ENCODE measurements around the gene NPM1. TPM values are rescaled to one million over a fixed set of nuclear protein-coding genes. Genes with fewer than 3 reads are reported as not detected.
"Not testable (repeated sequence)": the region's sequence is repeated elsewhere in the genome, so short reads cannot be mapped to it uniquely, and the experiment has no call there.

Gene NPM1
- total RNA-seq, 1 experiment from 2014 or later, result 2,112 TPM

DNA sequence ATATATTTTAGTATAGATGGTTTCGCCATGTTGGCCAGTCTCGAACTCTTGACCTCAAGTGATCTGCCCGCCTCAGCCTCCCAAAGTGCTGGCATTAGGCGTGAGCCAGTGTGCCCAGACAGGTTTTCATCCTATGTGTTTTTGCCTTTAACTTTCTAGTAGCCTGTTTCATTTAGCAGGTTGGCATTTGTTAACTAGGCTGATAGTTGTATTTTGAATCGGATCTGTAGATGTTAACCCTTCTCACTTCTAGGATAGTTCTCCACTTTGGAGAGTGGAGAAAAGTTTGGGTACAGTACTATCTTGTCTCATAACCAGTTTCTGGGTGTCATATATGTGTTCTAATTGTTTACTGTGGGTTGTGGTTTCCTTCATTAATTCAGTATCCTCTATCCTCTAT is 24.5 kb downstream of the NPM1 start:
- no peaks in the 10 kb centered on the region for H3K4me1 ChIP-seq
- ChIA-PET CTCF (interaction anchor here (0.7 kb wide), 1 partner anchor 25 kb away, joined by 3 read pairs; no protein-coding TSS in a partner anchor), POLR2A (no interaction called here)
- intact Hi-C loops (cut with micrococcal nuclease; ENCODE audit: unreplicated experiment), result loop anchor here (10.0 kb wide), 1 partner anchor 633 kb away; no protein-coding TSS in a partner anchor
- no peak for DNase-seq
- H3K9me3 ChIP-seq, result no peaks in the 10 kb centered on the region
- Mint-ChIP-seq H3K4me3 (ENCODE audit: unreplicated experiment) (no peak overlapping the region), H3K4me1 (ENCODE audit: low read depth, unreplicated experiment) (peaks cover 15% of the 10 kb centered on the region), H3K36me3 (ENCODE audit: insufficient read depth, unreplicated experiment) (peaks cover 100% of the 10 kb centered on the region), H3K27me3 (ENCODE audit: insufficient read depth, unreplicated experiment) (no peaks in the 10 kb centered on the region), H3K27ac (ENCODE audit: unreplicated experiment) (no peak overlapping the region), H3K9me3 (ENCODE audit: unreplicated experiment) (no peaks in the 10 kb centered on the region)
- no peak overlapping the region for H3K4me3 ChIP-seq (ENCODE audit: low read depth, low read length)
- H3K36me3 ChIP-seq (ENCODE audit: control insufficient read depth, insufficient read depth, low read length), result peaks cover 2% of the 10 kb centered on the region; the same call in 1 of the 2 replicates
- no TSS peak for BruUV-seq (replicated peaks)
- no peaks in the 10 kb centered on the region for H3K27me3 ChIP-seq (replicated peaks; ENCODE audit: control insufficient read depth, insufficient read depth, low read length)
- TF ChIP-seq, protein P1, sequence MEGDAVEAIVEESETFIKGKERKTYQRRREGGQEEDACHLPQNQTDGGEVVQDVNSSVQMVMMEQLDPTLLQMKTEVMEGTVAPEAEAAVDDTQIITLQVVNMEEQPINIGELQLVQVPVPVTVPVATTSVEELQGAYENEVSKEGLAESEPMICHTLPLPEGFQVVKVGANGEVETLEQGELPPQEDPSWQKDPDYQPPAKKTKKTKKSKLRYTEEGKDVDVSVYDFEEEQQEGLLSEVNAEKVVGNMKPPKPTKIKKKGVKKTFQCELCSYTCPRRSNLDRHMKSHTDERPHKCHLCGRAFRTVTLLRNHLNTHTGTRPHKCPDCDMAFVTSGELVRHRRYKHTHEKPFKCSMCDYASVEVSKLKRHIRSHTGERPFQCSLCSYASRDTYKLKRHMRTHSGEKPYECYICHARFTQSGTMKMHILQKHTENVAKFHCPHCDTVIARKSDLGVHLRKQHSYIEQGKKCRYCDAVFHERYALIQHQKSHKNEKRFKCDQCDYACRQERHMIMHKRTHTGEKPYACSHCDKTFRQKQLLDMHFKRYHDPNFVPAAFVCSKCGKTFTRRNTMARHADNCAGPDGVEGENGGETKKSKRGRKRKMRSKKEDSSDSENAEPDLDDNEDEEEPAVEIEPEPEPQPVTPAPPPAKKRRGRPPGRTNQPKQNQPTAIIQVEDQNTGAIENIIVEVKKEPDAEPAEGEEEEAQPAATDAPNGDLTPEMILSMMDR (IDR thresholded peaks at IDR 0.05; ENCODE audit: insufficient read depth in 1 of 2, low read depth in 1 of 2, low read length in 1 of 2, severe bottlenecking in 1 of 2, unreplicated experiment in 1 of 2), result no peak

GRCh38 chr5:171413153-171413910 is 25.7 kb downstream of the NPM1 start:
- intact Hi-C loops (cut with micrococcal nuclease; ENCODE audit: unreplicated experiment), result loop anchor here (10.0 kb wide), 1 partner anchor 631 kb away; no protein-coding TSS in a partner anchor
- ChIA-PET POLR2A (no interaction called here), CTCF (interaction anchor here (1.1 kb wide), 1 partner anchor 20 kb away, joined by 3 read pairs; no protein-coding TSS in a partner anchor)
- no TSS peak for BruUV-seq (replicated peaks)
- no peak overlapping the region for H3K4me3 ChIP-seq (ENCODE audit: low read depth, low read length)
- Mint-ChIP-seq H3K9me3 (ENCODE audit: unreplicated experiment) (no peaks in the 10 kb centered on the region), H3K27me3 (ENCODE audit: insufficient read depth, unreplicated experiment) (no peaks in the 10 kb centered on the region), H3K4me3 (ENCODE audit: unreplicated experiment) (no peak overlapping the region), H3K27ac (ENCODE audit: unreplicated experiment) (no peak overlapping the region), H3K36me3 (ENCODE audit: insufficient read depth, unreplicated experiment) (peaks cover 97% of the 10 kb centered on the region), H3K4me1 (ENCODE audit: low read depth, unreplicated experiment) (peaks cover 10% of the 10 kb centered on the region)
- H3K27me3 ChIP-seq (replicated peaks; ENCODE audit: control insufficient read depth, insufficient read depth, low read length), result no peaks in the 10 kb centered on the region
- peaks cover 2% of the 10 kb centered on the region; the same call in 1 of the 2 replicates for H3K36me3 ChIP-seq (ENCODE audit: control insufficient read depth, insufficient read depth, low read length)
- no peaks in the 10 kb centered on the region for H3K4me1 ChIP-seq
- no peak for DNase-seq
- no peaks in the 10 kb centered on the region for H3K9me3 ChIP-seq
- TF ChIP-seq, protein P1 (IDR thresholded peaks at IDR 0.05; ENCODE audit: insufficient read depth in 1 of 2, low read depth in 1 of 2, low read length in 1 of 2, severe bottlenecking in 1 of 2, unreplicated experiment in 1 of 2), result no peak

DNA sequence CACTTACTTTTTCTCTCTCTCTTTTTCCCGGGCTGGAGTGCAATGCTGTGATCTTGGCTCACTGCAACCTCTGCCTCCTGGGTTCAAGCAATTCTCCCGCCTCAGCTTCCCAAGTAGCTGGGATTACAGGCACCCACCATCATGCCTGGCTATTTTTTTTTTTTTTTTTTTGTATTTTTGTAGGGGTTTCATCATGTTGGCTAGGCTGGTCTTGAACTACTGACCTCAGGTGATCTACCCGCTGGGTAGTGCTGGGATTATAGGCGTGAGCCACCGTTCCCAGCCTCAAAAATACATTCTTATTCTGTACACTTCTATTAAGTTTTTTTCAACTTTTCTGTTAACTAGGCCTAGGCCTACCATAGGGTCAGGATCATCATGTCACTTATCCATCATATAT is 26.3 kb downstream of the NPM1 start:
- POLR2A ChIA-PET; H3K27me3 ChIP-seq (replicated peaks; ENCODE audit: control insufficient read depth, insufficient read depth, low read length); H3K27me3 Mint-ChIP-seq (ENCODE audit: insufficient read depth, unreplicated experiment); H3K27ac Mint-ChIP-seq (ENCODE audit: unreplicated experiment); H3K4me3 Mint-ChIP-seq (ENCODE audit: unreplicated experiment); DNase-seq; H3K4me1 Mint-ChIP-seq (ENCODE audit: low read depth, unreplicated experiment); H3K9me3 Mint-ChIP-seq (ENCODE audit: unreplicated experiment); BruUV-seq (replicated peaks); H3K9me3 ChIP-seq; H3K36me3 ChIP-seq (ENCODE audit: control insufficient read depth, insufficient read depth, low read length); H3K4me1 ChIP-seq; H3K4me3 ChIP-seq (ENCODE audit: low read depth, low read length): not testable (repeated sequence)
- H3K36me3 Mint-ChIP-seq (ENCODE audit: insufficient read depth, unreplicated experiment), result peaks cover 97% of the 10 kb centered on the region
- CTCF ChIA-PET, result interaction anchor here (0.5 to 1.1 kb wide), 3 partner anchors 12 to 529 kb away, joined by 3 read pairs; no protein-coding TSS in a partner anchor
- intact Hi-C loops (cut with micrococcal nuclease; ENCODE audit: unreplicated experiment), result loop anchor here (10.0 kb wide), 1 partner anchor 631 kb away; no protein-coding TSS in a partner anchor

All from Caco-2 (cell line).